Measurements from ENCODE around the gene AAK1.
"Not testable (repeated sequence)": the region's sequence is repeated elsewhere in the genome, so short reads cannot be mapped to it uniquely, and the experiment has no call there.

Gene AAK1

GRCh38 chr2:69471793-69472192 lies 171.7 kb downstream of the AAK1 start:
- DNase-seq = no peak

DNA sequence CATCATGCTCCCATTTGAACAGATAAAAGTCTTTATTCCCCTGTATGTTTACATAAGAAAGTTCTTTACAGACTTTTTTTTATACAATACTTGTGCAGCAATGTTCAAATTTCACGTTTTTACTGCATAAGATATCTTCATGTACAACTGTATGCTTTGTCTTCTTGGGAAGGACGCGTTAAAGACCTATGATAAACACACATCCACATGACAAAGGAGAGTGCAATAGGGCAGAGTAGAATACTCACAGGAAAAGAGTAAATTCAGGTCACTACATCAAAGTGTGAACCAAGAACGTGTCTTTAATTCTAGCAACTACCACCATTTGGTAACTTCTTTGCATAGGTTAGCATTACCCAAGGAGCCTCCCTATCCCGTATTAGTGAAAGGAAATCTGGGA lies 172.6 kb downstream of the AAK1 start:
- no peak for DNase-seq

- DNase-seq = no peak
These were observed 173.8 kb downstream of the AAK1 start for GRCh38 chr2:69469784-69470183.

- no peak for DNase-seq
These were observed 174.2 kb downstream of the AAK1 start for GRCh38 chr2:69469375-69469774.

- DNase-seq = no peak
These were observed 176.8 kb downstream of the AAK1 start for GRCh38 chr2:69466728-69467127.

GRCh38 chr2:69465513-69466456 lies 177.8 kb downstream of the AAK1 start:
- no peak for DNase-seq

GRCh38 chr2:69464575-69464974 lies 179.0 kb downstream of the AAK1 start:
- no peak for DNase-seq

GRCh38 chr2:69462780-69463179 lies 180.8 kb downstream of the AAK1 start:
- no peak for DNase-seq

GRCh38 chr2:69461404-69461803 lies 182.1 kb downstream of the AAK1 start:
- no peak for DNase-seq

- DNase-seq = no peak
These were observed 183.6 kb downstream of the AAK1 start for GRCh38 chr2:69459936-69460335.

GRCh38 chr2:69456950-69457445 lies 186.5 kb downstream of the AAK1 start:
- no peak for DNase-seq

DNA sequence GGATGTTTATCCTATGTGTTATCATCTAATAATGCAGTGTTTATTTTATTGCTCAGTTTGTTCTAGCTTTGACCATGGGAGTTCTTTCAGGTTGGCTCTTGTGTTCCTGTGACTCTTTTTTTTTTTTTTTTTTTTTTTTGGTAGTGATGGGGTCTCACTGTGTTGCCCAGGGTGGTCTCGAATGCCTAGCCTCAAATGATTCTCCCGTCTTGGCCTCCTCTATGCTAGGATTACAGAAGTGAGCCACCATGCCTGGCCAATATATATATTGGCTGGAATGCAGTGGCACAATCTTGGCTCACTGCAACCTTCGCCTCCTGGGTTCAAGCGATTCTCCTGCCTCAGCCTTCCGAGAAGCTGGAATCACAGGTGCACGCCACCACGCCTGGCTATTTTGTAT lies 187.4 kb downstream of the AAK1 start:
- no peak for DNase-seq

DNA sequence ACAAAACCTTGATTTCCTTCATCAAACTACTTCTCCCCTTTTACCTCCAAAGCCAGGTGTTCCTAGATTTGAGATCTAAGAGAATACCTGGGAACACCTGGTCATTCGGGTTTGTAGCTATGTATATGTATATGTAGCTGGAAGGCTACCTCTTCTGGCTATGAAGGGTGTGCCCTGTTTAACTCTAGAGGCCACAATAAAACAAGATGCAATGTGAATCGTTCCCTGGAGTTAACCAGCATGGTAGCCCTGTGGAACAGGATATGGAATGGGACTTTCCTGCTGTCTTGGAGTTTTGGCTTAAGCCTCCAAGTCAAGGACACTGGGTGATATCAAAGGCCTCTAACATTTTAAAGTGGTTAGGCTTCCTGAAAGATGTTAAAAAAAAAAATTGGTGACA lies 188.6 kb downstream of the AAK1 start:
- DNase-seq = no peak

DNA sequence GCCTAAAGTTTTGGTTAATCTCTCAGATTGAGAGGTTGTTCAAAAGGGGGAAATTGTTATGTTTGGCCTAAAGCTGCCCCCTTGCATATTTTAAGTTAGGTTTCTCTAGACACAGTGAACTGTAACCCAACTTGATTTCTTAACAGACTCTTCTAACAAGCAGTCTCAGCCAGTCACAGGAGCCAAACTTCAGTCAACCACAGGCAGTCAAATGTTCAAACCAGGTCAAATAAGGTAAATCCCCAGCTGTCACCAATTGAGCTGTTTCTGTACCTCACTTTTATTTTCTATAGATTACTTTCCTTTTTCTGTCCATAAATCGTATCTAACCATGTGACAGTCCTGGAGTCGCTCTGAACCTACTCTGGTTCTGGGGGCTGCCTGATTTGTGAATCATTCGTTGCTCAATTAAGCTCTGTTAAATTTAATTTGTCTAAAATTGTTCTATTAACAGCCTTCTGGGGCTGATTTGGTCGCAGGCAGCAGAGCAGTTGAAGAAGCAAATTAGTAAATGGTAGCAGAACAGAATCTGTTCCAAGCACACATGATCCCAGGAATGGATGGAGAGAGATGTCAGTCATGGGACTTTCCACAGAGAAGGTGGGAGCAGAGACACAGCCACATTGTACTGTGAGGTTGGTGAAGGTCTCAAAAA lies 189.9 kb downstream of the AAK1 start:
- DNase-seq = no peak

DNA sequence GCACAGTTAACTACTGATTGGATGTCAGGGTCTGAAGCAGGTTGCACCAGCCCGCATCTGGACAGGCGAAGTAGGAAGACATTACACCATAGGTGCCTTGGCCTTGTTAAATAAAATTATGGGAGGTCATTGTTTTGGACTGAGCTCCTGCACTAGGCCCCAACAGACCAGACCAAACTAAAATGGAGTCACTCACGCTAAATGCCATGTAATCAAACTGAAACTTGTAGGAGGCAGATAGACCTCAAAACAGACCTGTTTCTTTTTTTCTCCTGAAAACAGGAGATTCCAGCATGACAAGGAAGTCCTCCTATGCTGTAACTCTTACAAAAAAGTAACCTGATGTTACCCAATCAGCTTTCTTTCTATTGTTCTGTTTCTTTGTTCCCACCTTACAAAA lies 190.9 kb downstream of the AAK1 start:
- no peak for DNase-seq

- no peak for DNase-seq
These were observed 192.7 kb downstream of the AAK1 start for GRCh38 chr2:69450735-69451416.

DNA sequence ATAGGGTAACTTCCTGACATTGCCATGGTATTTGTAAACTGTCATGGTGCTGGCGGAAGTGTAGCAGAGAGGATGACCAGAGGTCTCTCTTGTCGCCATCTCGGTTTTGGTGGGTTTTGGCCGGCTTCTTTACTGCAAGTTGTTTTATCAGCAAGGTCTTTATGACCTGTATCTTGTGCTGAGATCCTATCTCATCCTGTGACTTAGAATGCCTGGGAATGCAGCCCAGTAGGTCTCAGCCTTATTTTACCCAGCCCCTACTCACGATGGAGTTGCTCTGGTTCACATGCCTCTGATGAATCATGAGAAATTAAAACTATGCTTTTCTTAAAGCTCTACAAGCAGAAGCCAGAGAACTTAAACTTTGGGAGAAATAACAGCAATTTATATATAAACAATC lies 193.6 kb downstream of the AAK1 start:
- DNase-seq = no peak

DNA sequence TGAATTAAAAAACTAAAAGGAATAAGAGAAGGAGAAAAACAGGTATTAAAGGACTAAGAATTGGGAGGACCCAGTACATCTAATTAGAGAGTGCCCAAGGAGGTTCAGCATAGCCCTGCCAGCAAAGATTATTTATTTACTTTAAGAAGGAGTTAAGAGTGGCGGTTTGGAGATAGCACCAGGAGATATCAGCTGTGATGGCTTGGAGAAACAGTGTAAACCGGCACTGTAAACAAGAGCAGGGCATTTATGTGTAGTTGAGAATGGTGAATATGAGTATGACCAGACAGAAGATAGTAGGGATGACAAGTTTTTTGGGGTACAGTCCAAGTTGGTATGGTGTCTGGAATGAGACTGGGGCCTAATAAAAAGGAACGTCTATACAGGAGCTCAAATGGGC lies 199.9 kb downstream of the AAK1 start:
- not testable (repeated sequence) for DNase-seq

GRCh38 chr2:69439499-69439898 lies 204.0 kb downstream of the AAK1 start:
- DNase-seq = not testable (repeated sequence)

DNA sequence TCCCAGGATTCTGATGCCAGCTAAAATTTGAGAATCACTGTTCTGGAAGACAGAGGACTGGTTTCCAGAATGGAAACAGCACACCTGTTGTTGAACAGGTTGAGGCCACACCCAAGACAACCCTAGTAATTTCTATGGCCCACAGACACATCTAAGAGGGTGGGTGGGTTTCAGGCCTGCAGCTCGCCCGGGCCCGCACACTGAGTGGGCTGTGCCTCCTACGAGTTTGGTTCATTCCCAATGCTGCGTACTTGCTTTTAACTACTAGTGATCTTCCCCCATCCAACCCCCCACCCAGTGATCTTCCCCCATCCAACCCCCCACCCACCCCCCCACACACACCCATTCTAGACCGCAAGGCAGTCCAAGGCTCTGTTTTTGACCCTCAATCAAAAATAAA lies 205.0 kb downstream of the AAK1 start:
- DNase-seq = no peak

DNA sequence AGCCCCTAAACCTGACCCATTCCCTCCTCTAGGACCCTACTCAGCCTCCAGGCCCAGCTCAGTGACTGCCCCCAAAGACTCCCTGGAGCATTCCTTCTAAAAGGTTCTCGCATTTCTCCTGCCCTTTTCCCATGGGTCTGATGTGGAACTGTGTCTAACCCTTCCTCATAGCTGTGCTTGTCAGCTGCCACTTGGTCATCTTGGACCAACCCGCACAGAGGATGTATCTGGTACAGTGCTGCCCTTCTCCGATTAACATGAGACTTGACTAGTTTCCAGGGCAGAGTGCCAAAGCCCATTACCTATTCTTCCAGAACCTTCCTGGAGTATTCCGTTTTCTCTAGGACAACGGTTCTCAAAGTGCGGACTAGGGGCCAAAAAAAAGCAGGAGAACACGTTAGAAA lies 205.8 kb downstream of the AAK1 start:
- no peak for DNase-seq

DNA sequence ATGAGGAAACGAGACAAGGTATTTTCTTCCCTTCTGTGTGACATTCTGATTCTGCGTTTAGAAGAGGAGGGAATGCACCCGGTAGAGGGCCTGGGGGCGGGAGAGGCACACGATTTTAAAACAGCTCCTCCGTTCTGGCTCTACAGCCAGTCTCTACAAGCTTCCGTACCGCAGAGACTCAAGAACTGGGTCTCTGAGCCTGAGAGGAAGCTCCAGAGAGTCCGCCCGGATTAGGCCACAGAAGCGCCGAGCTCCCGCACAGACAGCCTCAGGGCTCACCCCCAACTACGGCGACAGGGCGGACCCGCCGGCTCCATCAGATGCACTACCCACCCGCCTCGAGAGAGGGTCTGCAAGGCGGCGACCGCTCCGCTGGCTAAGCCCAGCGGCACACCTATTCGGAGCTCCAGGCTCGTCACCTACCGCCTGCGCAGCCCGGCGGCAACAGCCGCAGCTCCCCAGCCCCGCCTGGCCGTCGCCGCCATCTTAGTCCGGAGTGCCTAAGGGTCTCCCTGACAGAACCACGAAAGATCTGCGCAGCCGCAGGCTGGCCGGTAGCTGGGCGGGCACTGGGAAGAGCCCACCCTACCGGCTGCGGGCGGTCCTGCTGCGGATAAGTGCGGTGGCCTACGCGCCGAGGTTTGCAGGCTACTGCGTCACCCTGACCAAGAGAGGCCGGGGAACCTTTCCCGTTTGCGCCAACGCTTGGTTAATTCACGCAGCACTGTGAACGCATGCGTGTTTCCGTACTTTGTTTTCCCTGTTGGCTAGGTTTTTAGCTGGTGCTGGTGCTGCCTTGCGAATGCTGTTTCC lies 206.4 kb downstream of the AAK1 start, which contains the start of gene NFU1:
TSS of gene NFU1 (minus strand) at position 498 of the 813 bp plus-strand sequence. CDS start at position 485, 13 bp downstream.
- peak; percentile 87 for DNase-seq

DNA sequence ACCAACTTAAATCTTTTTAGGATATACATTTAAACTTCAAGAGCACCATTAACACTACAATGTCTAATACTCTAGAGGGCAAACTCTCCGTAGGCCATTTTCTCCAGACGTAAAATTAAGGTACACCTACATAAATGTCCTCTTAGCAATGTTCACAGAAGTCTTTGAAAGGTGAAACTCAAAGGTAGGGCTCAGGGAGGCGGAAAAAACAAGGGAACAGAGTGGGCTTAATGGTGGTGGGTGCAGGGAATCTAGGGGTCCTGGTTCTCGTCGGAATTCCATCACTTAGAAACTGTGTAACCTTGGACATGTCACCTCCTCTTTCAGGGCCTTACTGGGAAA lies 207.0 kb downstream of the AAK1 start:
- DNase-seq = no peak
